IgD-negative memory B cell (primary cell): ENCODE measurements around the gene TRDN. TPM values are rescaled to one million over a fixed set of nuclear protein-coding genes. Genes with fewer than 3 reads are reported as not detected.
A peak's percentile ranks its signal among the peaks of the same experiment; 100 is the strongest.
"Not testable (repeated sequence)": the region's sequence is repeated elsewhere in the genome, so short reads cannot be mapped to it uniquely, and the experiment has no call there.

Experiments
- H3K27ac Mint-ChIP-seq, 3 donors: one replicate each; pipeline ENCODE4 v1.8.0; 2020 to 2022; ENCODE audit warnings: mild to moderate bottlenecking in 3 of 3, mixed read lengths in 3 of 3, moderate library complexity in 1 of 3
- H3K27me3 Mint-ChIP-seq: one replicate; pipeline ENCODE4 v1.8.0; 2021; ENCODE audit warnings: mixed read lengths
- H3K36me3 Mint-ChIP-seq: one replicate; pipeline ENCODE4 v1.8.0; 2020; ENCODE audit warnings: mild to moderate bottlenecking, mixed read lengths
- H3K4me1 Mint-ChIP-seq, 3 donors: one replicate each; pipeline ENCODE4 v1.8.0; 2020 to 2022; ENCODE audit warnings: mixed read lengths in 3 of 3, mild to moderate bottlenecking in 1 of 3
- H3K4me3 Mint-ChIP-seq, 4 donors: one replicate each; pipeline ENCODE4 v1.8.0; 2020 to 2022; ENCODE audit warnings: mild to moderate bottlenecking in 4 of 4, mixed read lengths in 4 of 4, moderate library complexity in 3 of 4
- H3K9me3 Mint-ChIP-seq, 3 donors: one replicate each; pipeline ENCODE4 v1.8.0; 2020 to 2021; ENCODE audit warnings: mixed read lengths in 3 of 3, mild to moderate bottlenecking in 1 of 3
- polyA plus RNA-seq: library from polyadenylated mRNA; unstranded; fragments of 300-500 nt; fragmentation: Illumina TruSeq; gene quantifications from one replicate; pipeline ENCODE4 v1.2.3, GENCODE V29; 2021

Gene TRDN
- polyA plus RNA-seq, 1 donor from 2014 or later = not detected

GRCh38 chr6:123598011-123598410, 38.7 kb downstream of the TRDN start:
- no peak overlapping the region for H3K4me3 Mint-ChIP-seq
- H3K27me3 Mint-ChIP-seq = no peaks in the 10 kb centered on the region
- no peak overlapping the region for H3K27ac Mint-ChIP-seq
- H3K36me3 Mint-ChIP-seq = no peaks in the 10 kb centered on the region
- H3K4me1 Mint-ChIP-seq = peaks cover 0 to 2% (median 0%) of the 10 kb centered on the region in 3 donors
- peaks cover 0 to 2% (median 0%) of the 10 kb centered on the region in 3 donors for H3K9me3 Mint-ChIP-seq

GRCh38 chr6:123594776-123595175, 42.0 kb downstream of the TRDN start:
- peaks cover 0 to 2% (median 0%) of the 10 kb centered on the region in 3 donors for H3K4me1 Mint-ChIP-seq

GRCh38 chr6:123592426-123592825, 44.3 kb downstream of the TRDN start:
- Mint-ChIP-seq H3K36me3 (no peaks in the 10 kb centered on the region), H3K4me1 (no peaks in the 10 kb centered on the region), H3K27me3 (no peaks in the 10 kb centered on the region), H3K4me3 (no peak overlapping the region), H3K9me3 (peaks cover 0 to 2% (median 0%) of the 10 kb centered on the region in 3 donors), H3K27ac (no peak overlapping the region)

More at GRCh38 chr6:123594776-123595175, 42.0 kb downstream of the TRDN start:
- Mint-ChIP-seq H3K4me3 (no peak overlapping the region), H3K27me3 (no peaks in the 10 kb centered on the region), H3K36me3 (no peaks in the 10 kb centered on the region), H3K27ac (no peak overlapping the region), H3K9me3 (peaks cover 0 to 2% (median 0%) of the 10 kb centered on the region in 3 donors)

GRCh38 chr6:123589973-123590372, 46.8 kb downstream of the TRDN start:
- no peaks in the 10 kb centered on the region for H3K4me1 Mint-ChIP-seq

GRCh38 chr6:123589317-123589716, 47.4 kb downstream of the TRDN start:
- Mint-ChIP-seq H3K36me3 (peaks cover 1% of the 10 kb centered on the region), H3K27me3 (no peaks in the 10 kb centered on the region), H3K27ac (no peak overlapping the region), H3K4me1 (no peaks in the 10 kb centered on the region), H3K4me3 (no peak overlapping the region), H3K9me3 (peaks cover 0 to 2% (median 0%) of the 10 kb centered on the region in 3 donors)

More at GRCh38 chr6:123589973-123590372, 46.8 kb downstream of the TRDN start:
- no peaks in the 10 kb centered on the region for H3K27me3 Mint-ChIP-seq
- H3K9me3 Mint-ChIP-seq = no peaks in the 10 kb centered on the region
- no peak overlapping the region for H3K4me3 Mint-ChIP-seq
- no peak overlapping the region for H3K27ac Mint-ChIP-seq
- H3K36me3 Mint-ChIP-seq = peaks cover 1% of the 10 kb centered on the region

- H3K4me1 Mint-ChIP-seq = no peaks in the 10 kb centered on the region
- H3K4me3 Mint-ChIP-seq = no peak overlapping the region
- H3K27ac Mint-ChIP-seq = no peak overlapping the region
- H3K27me3 Mint-ChIP-seq = no peaks in the 10 kb centered on the region
- H3K36me3 Mint-ChIP-seq = peaks cover 1% of the 10 kb centered on the region
- H3K9me3 Mint-ChIP-seq = peaks cover 0 to 2% (median 0%) of the 10 kb centered on the region in 3 donors
Measured at GRCh38 chr6:123588546-123588895, 48.2 kb downstream of the TRDN start.

- Mint-ChIP-seq H3K27ac (no peak overlapping the region), H3K4me3 (no peak overlapping the region), H3K27me3 (no peaks in the 10 kb centered on the region), H3K9me3 (peaks cover 0 to 2% (median 0%) of the 10 kb centered on the region in 3 donors), H3K36me3 (peaks cover 1% of the 10 kb centered on the region), H3K4me1 (no peaks in the 10 kb centered on the region)
Measured at GRCh38 chr6:123587838-123588545, 48.8 kb downstream of the TRDN start.

GRCh38 chr6:123587407-123587806, 49.3 kb downstream of the TRDN start:
- H3K4me3 Mint-ChIP-seq, H3K9me3 Mint-ChIP-seq, H3K4me1 Mint-ChIP-seq, H3K27ac Mint-ChIP-seq, H3K36me3 Mint-ChIP-seq, H3K27me3 Mint-ChIP-seq: not testable (repeated sequence)

GRCh38 chr6:123580331-123580730, 56.4 kb downstream of the TRDN start:
- no peaks in the 10 kb centered on the region for H3K36me3 Mint-ChIP-seq
- H3K27me3 Mint-ChIP-seq = no peaks in the 10 kb centered on the region
- H3K4me1 Mint-ChIP-seq = no peaks in the 10 kb centered on the region
- peaks cover 0 to 4% (median 3%) of the 10 kb centered on the region in 3 donors for H3K9me3 Mint-ChIP-seq
- no peak overlapping the region for H3K27ac Mint-ChIP-seq
- H3K4me3 Mint-ChIP-seq = no peak overlapping the region

- H3K36me3 Mint-ChIP-seq = no peaks in the 10 kb centered on the region
- no peaks in the 10 kb centered on the region for H3K4me1 Mint-ChIP-seq
- H3K4me3 Mint-ChIP-seq = no peak overlapping the region
- H3K27ac Mint-ChIP-seq = no peak overlapping the region
- peaks cover 0 to 3% (median 1%) of the 10 kb centered on the region in 3 donors for H3K9me3 Mint-ChIP-seq
- H3K27me3 Mint-ChIP-seq = no peaks in the 10 kb centered on the region
Measured at GRCh38 chr6:123575188-123575587, 61.6 kb downstream of the TRDN start.

- Mint-ChIP-seq H3K27ac (no peak overlapping the region), H3K4me3 (peak overlapping the region in 1 of 4 donors; percentile 19), H3K27me3 (no peaks in the 10 kb centered on the region), H3K9me3 (peaks cover 0 to 3% (median 0%) of the 10 kb centered on the region in 3 donors), H3K4me1 (no peaks in the 10 kb centered on the region), H3K36me3 (no peaks in the 10 kb centered on the region)
Measured at GRCh38 chr6:123570813-123571684, 65.7 kb downstream of the TRDN start.

GRCh38 chr6:123569575-123569974, 67.2 kb downstream of the TRDN start:
- no peaks in the 10 kb centered on the region for H3K27me3 Mint-ChIP-seq
- no peaks in the 10 kb centered on the region for H3K4me1 Mint-ChIP-seq

GRCh38 chr6:123565529-123565928, 71.2 kb downstream of the TRDN start:
- Mint-ChIP-seq H3K4me3 (no peak overlapping the region), H3K9me3 (peaks cover 0 to 7% (median 3%) of the 10 kb centered on the region in 3 donors), H3K36me3 (no peaks in the 10 kb centered on the region), H3K27ac (no peak overlapping the region), H3K27me3 (no peaks in the 10 kb centered on the region), H3K4me1 (no peaks in the 10 kb centered on the region)

More at GRCh38 chr6:123569575-123569974, 67.2 kb downstream of the TRDN start:
- H3K9me3 Mint-ChIP-seq = peaks cover 0 to 3% (median 0%) of the 10 kb centered on the region in 3 donors
- no peak overlapping the region for H3K4me3 Mint-ChIP-seq
- H3K27ac Mint-ChIP-seq = no peak overlapping the region
- H3K36me3 Mint-ChIP-seq = no peaks in the 10 kb centered on the region

- no peaks in the 10 kb centered on the region for H3K36me3 Mint-ChIP-seq
- H3K27me3 Mint-ChIP-seq = no peaks in the 10 kb centered on the region
- H3K27ac Mint-ChIP-seq = no peak overlapping the region
- peaks cover 0 to 7% (median 3%) of the 10 kb centered on the region in 3 donors for H3K9me3 Mint-ChIP-seq
- H3K4me3 Mint-ChIP-seq = no peak overlapping the region
- no peaks in the 10 kb centered on the region for H3K4me1 Mint-ChIP-seq
Measured at GRCh38 chr6:123564361-123564760, 72.4 kb downstream of the TRDN start.

- Mint-ChIP-seq H3K27me3 (no peaks in the 10 kb centered on the region), H3K4me1 (no peaks in the 10 kb centered on the region), H3K4me3 (no peak overlapping the region), H3K9me3 (peaks cover 0 to 7% (median 3%) of the 10 kb centered on the region in 3 donors), H3K36me3 (no peaks in the 10 kb centered on the region), H3K27ac (no peak overlapping the region)
Measured at GRCh38 chr6:123562677-123563076, 74.1 kb downstream of the TRDN start.
